HepG2 (cell line): ENCODE results near the gene AGXT. TPM values are rescaled to one million over a fixed set of nuclear protein-coding genes. Genes with fewer than 3 reads are reported as not detected.

ENCODE experiments used
- EED ChIP-seq: sonication (generic); formaldehyde crosslinking; IDR thresholded peaks from 2 replicates; pipeline ENCODE4 v1.5.0; 2020; ENCODE audit warnings: mild to moderate bottlenecking, missing genetic modification reagents
- MEF2D ChIP-seq: sonication (generic); formaldehyde crosslinking; IDR thresholded peaks from 2 replicates; pipeline ENCODE4 v1.5.1; 2020; ENCODE audit warnings: mild to moderate bottlenecking, missing genetic modification reagents
- MLLT10 ChIP-seq: sonication (generic); formaldehyde crosslinking; IDR thresholded peaks from 2 replicates; pipeline ENCODE4 v1.4.0; 2020; ENCODE audit warnings: missing genetic modification reagents
- MTF2 ChIP-seq: sonication (generic); formaldehyde crosslinking; IDR thresholded peaks from 2 replicates; pipeline ENCODE4 v1.5.0; 2020; ENCODE audit warnings: missing genetic modification reagents, borderline replicate concordance
- NR2F6 ChIP-seq, 2 experiments: IDR thresholded peaks; 2 replicates each; pipeline ENCODE4 v1.6.1; 2016; ENCODE audit warnings: antibody characterized with exemption in 1 of 2, mild to moderate bottlenecking in 1 of 2
- PTBP1 ChIP-seq: fragments of 200-400 bp; formaldehyde crosslinking; IDR thresholded peaks from 2 replicates; pipeline ENCODE4 v1.6.1; 2018; ENCODE audit warnings: low read length, low read depth; ENCODE audit not compliant: poor library complexity, severe bottlenecking
- RXRB ChIP-seq: IDR thresholded peaks from 2 replicates; pipeline ENCODE4 v1.6.1; 2016; ENCODE audit warnings: borderline replicate concordance, missing genetic modification reagents, missing compliant biosample characterization
- SOX13 ChIP-seq, 3 experiments: fragments of 450-650 bp in 1 of 3; sonication (generic) in 1 of 3; formaldehyde crosslinking in 1 of 3; IDR thresholded peaks in 2 of 3; conservative IDR thresholded peaks in 1 of 3; 2 replicates each; pipeline versions ENCODE4 v1.5.0 to v1.6.1; 2016 to 2020; ENCODE audit warnings: antibody characterized with exemption in 1 of 3, mild to moderate bottlenecking in 1 of 3, missing compliant biosample characterization in 1 of 3, missing genetic modification reagents in 1 of 3, moderate library complexity in 1 of 3
- ZFP1 ChIP-seq: IDR thresholded peaks from 2 replicates; pipeline ENCODE4 v1.6.1; 2016
- ZFP82 ChIP-seq: sonication (generic); formaldehyde crosslinking; IDR thresholded peaks from 2 replicates; pipeline ENCODE4 v1.5.1; 2020; ENCODE audit warnings: mild to moderate bottlenecking, missing genetic modification reagents, borderline replicate concordance
- ZFX ChIP-seq: sonication (generic); formaldehyde crosslinking; IDR thresholded peaks from 2 replicates; pipeline ENCODE4 v1.4.0; 2020; ENCODE audit warnings: mild to moderate bottlenecking, low read depth, missing genetic modification reagents, moderate library complexity
- ZFY ChIP-seq: sonication (generic); formaldehyde crosslinking; IDR thresholded peaks from 2 replicates; pipeline ENCODE4 v1.4.0; 2020; ENCODE audit warnings: missing genetic modification reagents
- ZNF263 ChIP-seq: sonication (generic); formaldehyde crosslinking; IDR thresholded peaks from 2 replicates; pipeline ENCODE4 v1.4.0; 2020; ENCODE audit warnings: missing genetic modification reagents
- ZNF335 ChIP-seq: sonication (generic); formaldehyde crosslinking; IDR thresholded peaks from 2 replicates; pipeline ENCODE4 v1.4.0; 2020; ENCODE audit warnings: missing genetic modification reagents
- ZNF552 ChIP-seq: sonication (generic); formaldehyde crosslinking; IDR thresholded peaks from 2 replicates; pipeline ENCODE4 v1.9.0; 2022; ENCODE audit warnings: missing genetic modification reagents, mild to moderate bottlenecking, borderline replicate concordance
- ZNF891 ChIP-seq: sonication (generic); formaldehyde crosslinking; IDR thresholded peaks from 2 replicates; pipeline ENCODE4 v1.5.0; 2020; ENCODE audit warnings: mild to moderate bottlenecking, missing genetic modification reagents
- ZSCAN31 ChIP-seq: sonication (generic); formaldehyde crosslinking; IDR thresholded peaks from 2 replicates; pipeline ENCODE4 v1.5.0; 2020; ENCODE audit warnings: low read depth, mild to moderate bottlenecking, missing genetic modification reagents
- polyA plus RNA-seq, 8 experiments: library from polyadenylated mRNA; depleted of rRNA in 3 of 8; stranded (reverse) in 7 of 8; unstranded in 1 of 8; fragments of >200 nt; fragmentation: Illumina TruSeq in 4 of 8; extraction: Trizol in 4 of 8; gene quantifications; 2 replicates each; pipeline versions ENCODE4 v1.2.1 to v1.2.3, GENCODE V29; 2011 to 2016; ENCODE audit warnings: low read depth in 4 of 8, missing spikeins in 1 of 8, mixed read lengths in 1 of 8; ENCODE audit not compliant: insufficient read depth in 1 of 8
- total RNA-seq, 5 experiments: library from RNA; depleted of rRNA; stranded (reverse); fragments of >200 nt; fragmentation: Illumina TruSeq; extraction: Trizol; gene quantifications; 2 replicates each; pipeline ENCODE4 v1.2.3, GENCODE V29; 2016; ENCODE audit warnings: low read depth in 1 of 5
- TF ChIP-seq, protein P1 (sequence below): sonication (generic); formaldehyde crosslinking; IDR thresholded peaks from 2 replicates; pipeline ENCODE4 v1.4.0; 2020; ENCODE audit warnings: missing genetic modification reagents, borderline replicate concordance
- TF ChIP-seq, protein P2 (sequence below): sonication (generic); formaldehyde crosslinking; IDR thresholded peaks from 2 replicates; pipeline ENCODE4 v1.8.1; 2022; ENCODE audit warnings: low read depth, mild to moderate bottlenecking, missing genetic modification reagents
- TF ChIP-seq, protein P3 (sequence below): sonication (generic); formaldehyde crosslinking; IDR thresholded peaks from 2 replicates; pipeline ENCODE4 v1.9.0; 2022; ENCODE audit warnings: missing genetic modification reagents, mild to moderate bottlenecking, borderline replicate concordance
- TF ChIP-seq, protein P4 (sequence below): sonication (generic); formaldehyde crosslinking; IDR thresholded peaks from 2 replicates; pipeline ENCODE4 v1.5.0; 2020; ENCODE audit warnings: mild to moderate bottlenecking, missing genetic modification reagents, moderate library complexity

Gene AGXT
- total and polyA plus RNA-seq, 2 of the 13 experiments (the other 11 are each of a cell fraction or from before 2014, with no cell fraction given): 41.9 to 96.1 TPM

DNA sequence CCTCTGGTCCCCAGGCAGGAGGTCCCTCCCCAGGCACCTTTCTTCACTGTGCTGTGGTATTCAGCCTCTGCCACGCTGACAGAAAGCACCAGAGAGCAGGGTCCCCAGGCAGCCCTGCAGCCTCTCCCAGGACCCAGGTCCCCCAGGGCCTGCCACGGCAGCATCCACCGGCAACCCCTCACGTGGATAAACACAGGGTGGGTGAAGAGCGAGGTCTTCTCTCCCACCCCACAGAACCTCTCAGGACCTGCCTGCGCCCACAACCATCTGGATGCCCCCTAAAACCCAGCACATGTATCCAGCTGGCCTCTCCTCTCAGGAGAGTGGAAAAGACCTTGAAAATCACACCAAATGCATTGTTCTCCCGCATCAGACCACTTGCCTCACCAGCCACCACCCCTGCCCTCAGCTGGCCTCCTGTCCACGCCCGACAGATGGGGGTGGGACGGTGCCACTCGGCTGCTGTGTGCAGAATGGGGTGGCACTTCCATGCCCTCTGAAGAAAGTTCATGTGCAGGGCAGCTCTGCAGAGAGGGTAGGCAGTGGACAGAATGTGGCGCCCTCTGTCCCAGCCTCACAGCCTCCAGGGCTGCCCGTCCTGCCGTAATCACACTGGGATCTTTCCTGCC, 33.5 kb downstream of the AGXT start (continued):
- TF ChIP-seq ZNF552 (CRISPR knock-in tag) (no peak), MLLT10 (CRISPR knock-in tag) (no peak), ZNF891 (no peak), ZNF263 (CRISPR knock-in tag) (no peak), ZNF335 (CRISPR knock-in tag) (no peak), PTBP1 (peak; percentile 20), NR2F6 (IDR thresholded peaks at IDR 0.05) (no peak), NR2F6 (CRISPR knock-in tag; IDR thresholded peaks at IDR 0.05) (no peak), MEF2D (CRISPR knock-in tag) (no peak), SOX13 (IDR thresholded peaks at IDR 0.05) (no peak), SOX13 (CRISPR knock-in tag; conservative IDR thresholded peaks at IDR 0.05 in 1 of 2, IDR thresholded peaks at IDR 0.05 in 1 of 2) (no peak), MTF2 (CRISPR knock-in tag) (no peak), ZFP82 (CRISPR knock-in tag) (no peak), ZSCAN31 (CRISPR knock-in tag) (peak; percentile 40; the same call in 1 of the 2 replicates), ZFX (CRISPR knock-in tag) (no peak), ZFY (CRISPR knock-in tag) (no peak), ZFP1 (CRISPR knock-in tag) (no peak), EED (CRISPR knock-in tag) (0 out of 2 replicates have a peak, but pooled peaks have one; percentile 35), RXRB (no peak)
- TF ChIP-seq, protein P1, sequence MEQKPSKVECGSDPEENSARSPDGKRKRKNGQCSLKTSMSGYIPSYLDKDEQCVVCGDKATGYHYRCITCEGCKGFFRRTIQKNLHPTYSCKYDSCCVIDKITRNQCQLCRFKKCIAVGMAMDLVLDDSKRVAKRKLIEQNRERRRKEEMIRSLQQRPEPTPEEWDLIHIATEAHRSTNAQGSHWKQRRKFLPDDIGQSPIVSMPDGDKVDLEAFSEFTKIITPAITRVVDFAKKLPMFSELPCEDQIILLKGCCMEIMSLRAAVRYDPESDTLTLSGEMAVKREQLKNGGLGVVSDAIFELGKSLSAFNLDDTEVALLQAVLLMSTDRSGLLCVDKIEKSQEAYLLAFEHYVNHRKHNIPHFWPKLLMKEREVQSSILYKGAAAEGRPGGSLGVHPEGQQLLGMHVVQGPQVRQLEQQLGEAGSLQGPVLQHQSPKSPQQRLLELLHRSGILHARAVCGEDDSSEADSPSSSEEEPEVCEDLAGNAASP: no peak
- TF ChIP-seq, protein P2, sequence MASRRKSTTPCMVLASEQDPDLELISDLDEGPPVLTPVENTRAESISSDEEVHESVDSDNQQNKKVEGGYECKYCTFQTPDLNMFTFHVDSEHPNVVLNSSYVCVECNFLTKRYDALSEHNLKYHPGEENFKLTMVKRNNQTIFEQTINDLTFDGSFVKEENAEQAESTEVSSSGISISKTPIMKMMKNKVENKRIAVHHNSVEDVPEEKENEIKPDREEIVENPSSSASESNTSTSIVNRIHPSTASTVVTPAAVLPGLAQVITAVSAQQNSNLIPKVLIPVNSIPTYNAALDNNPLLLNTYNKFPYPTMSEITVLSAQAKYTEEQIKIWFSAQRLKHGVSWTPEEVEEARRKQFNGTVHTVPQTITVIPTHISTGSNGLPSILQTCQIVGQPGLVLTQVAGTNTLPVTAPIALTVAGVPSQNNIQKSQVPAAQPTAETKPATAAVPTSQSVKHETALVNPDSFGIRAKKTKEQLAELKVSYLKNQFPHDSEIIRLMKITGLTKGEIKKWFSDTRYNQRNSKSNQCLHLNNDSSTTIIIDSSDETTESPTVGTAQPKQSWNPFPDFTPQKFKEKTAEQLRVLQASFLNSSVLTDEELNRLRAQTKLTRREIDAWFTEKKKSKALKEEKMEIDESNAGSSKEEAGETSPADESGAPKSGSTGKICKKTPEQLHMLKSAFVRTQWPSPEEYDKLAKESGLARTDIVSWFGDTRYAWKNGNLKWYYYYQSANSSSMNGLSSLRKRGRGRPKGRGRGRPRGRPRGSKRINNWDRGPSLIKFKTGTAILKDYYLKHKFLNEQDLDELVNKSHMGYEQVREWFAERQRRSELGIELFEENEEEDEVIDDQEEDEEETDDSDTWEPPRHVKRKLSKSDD (CRISPR knock-in tag): no peak
- TF ChIP-seq, protein P3, sequence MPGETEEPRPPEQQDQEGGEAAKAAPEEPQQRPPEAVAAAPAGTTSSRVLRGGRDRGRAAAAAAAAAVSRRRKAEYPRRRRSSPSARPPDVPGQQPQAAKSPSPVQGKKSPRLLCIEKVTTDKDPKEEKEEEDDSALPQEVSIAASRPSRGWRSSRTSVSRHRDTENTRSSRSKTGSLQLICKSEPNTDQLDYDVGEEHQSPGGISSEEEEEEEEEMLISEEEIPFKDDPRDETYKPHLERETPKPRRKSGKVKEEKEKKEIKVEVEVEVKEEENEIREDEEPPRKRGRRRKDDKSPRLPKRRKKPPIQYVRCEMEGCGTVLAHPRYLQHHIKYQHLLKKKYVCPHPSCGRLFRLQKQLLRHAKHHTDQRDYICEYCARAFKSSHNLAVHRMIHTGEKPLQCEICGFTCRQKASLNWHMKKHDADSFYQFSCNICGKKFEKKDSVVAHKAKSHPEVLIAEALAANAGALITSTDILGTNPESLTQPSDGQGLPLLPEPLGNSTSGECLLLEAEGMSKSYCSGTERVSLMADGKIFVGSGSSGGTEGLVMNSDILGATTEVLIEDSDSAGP (CRISPR knock-in tag): peak; percentile 43
- TF ChIP-seq, protein P4, sequence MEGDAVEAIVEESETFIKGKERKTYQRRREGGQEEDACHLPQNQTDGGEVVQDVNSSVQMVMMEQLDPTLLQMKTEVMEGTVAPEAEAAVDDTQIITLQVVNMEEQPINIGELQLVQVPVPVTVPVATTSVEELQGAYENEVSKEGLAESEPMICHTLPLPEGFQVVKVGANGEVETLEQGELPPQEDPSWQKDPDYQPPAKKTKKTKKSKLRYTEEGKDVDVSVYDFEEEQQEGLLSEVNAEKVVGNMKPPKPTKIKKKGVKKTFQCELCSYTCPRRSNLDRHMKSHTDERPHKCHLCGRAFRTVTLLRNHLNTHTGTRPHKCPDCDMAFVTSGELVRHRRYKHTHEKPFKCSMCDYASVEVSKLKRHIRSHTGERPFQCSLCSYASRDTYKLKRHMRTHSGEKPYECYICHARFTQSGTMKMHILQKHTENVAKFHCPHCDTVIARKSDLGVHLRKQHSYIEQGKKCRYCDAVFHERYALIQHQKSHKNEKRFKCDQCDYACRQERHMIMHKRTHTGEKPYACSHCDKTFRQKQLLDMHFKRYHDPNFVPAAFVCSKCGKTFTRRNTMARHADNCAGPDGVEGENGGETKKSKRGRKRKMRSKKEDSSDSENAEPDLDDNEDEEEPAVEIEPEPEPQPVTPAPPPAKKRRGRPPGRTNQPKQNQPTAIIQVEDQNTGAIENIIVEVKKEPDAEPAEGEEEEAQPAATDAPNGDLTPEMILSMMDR (CRISPR knock-in tag): 0 out of 2 replicates have a peak, but pooled peaks have one; percentile 42
